WTC11 (cell line): ENCODE measurements around the gene WNT9B. TPM values are rescaled to one million over a fixed set of nuclear protein-coding genes. Genes with fewer than 3 reads are reported as not detected.

ENCODE experiments used
- ATAC-seq: fragments of 200-7000 bp; cut with Tn5 transposase; 2 replicates; pipeline ENCODE4 v1.10.0; 2021; ENCODE audit warnings: mild to moderate bottlenecking, moderate library complexity
- CTCF ChIA-PET: fragments of 300-600 bp; sonication (Branson Sonifier 250); formaldehyde crosslinking; loops from one replicate; lab custom pipeline; 2021; ENCODE audit warnings: antibody characterized with exemption; lab: Charles Lee
- POLR2A ChIA-PET: fragments of 350-600 bp; sonication (Branson Sonifier 250); formaldehyde crosslinking; loops from one replicate; lab custom pipeline; 2021; ENCODE audit warnings: antibody characterized with exemption; lab: Charles Lee
- DNase-seq: peaks from one replicate; pipeline ENCODE4 v3.0.0; 2021; ENCODE audit warnings: low spot score
- H3K27ac Mint-ChIP-seq: 2 replicates; pipeline ENCODE4 v1.8.0; 2021; ENCODE audit warnings: mixed read lengths
- H3K27me3 Mint-ChIP-seq: 2 replicates; pipeline ENCODE4 v1.8.0; 2021; ENCODE audit warnings: low read depth, mild to moderate bottlenecking, moderate library complexity, mixed read lengths
- H3K36me3 Mint-ChIP-seq: 2 replicates; pipeline ENCODE4 v1.8.0; 2021; ENCODE audit warnings: mixed read lengths
- H3K4me1 Mint-ChIP-seq: 2 replicates; pipeline ENCODE4 v1.8.0; 2022; ENCODE audit warnings: mixed read lengths
- H3K4me3 Mint-ChIP-seq: 2 replicates; pipeline ENCODE4 v1.8.0; 2021; ENCODE audit warnings: mild to moderate bottlenecking, moderate library complexity, mixed read lengths
- H3K9me3 Mint-ChIP-seq: 2 replicates; pipeline ENCODE4 v1.8.0; 2021; ENCODE audit warnings: mixed read lengths
- CREB1 ChIP-seq: sonication (generic); formaldehyde crosslinking; IDR thresholded peaks from 2 replicates; pipeline ENCODE4 v1.8.0; 2023; ENCODE audit warnings: mild to moderate bottlenecking, missing genetic modification reagents
- CREM ChIP-seq: sonication (generic); formaldehyde crosslinking; IDR thresholded peaks from 2 replicates; pipeline ENCODE4 v1.8.1; 2022; ENCODE audit warnings: mild to moderate bottlenecking, missing genetic modification reagents, moderate library complexity
- ELF4 ChIP-seq: sonication (generic); formaldehyde crosslinking; IDR thresholded peaks from 2 replicates; pipeline ENCODE4 v1.8.1; 2022; ENCODE audit warnings: low read depth, mild to moderate bottlenecking, moderate library complexity, missing genetic modification reagents
- FOXK1 ChIP-seq: sonication (generic); formaldehyde crosslinking; IDR thresholded peaks from 2 replicates; pipeline ENCODE4 v1.8.0; 2022; ENCODE audit warnings: mild to moderate bottlenecking, moderate library complexity, missing genetic modification reagents
- GABPB1 ChIP-seq: sonication (generic); formaldehyde crosslinking; IDR thresholded peaks from 2 replicates; pipeline ENCODE4 v1.8.1; 2023; ENCODE audit warnings: mild to moderate bottlenecking, missing genetic modification reagents
- HMGA2 ChIP-seq: fragments of 250-450 bp; sonication (Bioruptor Pico); IDR thresholded peaks from 2 replicates; pipeline ENCODE4 v1.4.0; 2021; ENCODE audit warnings: mild to moderate bottlenecking, moderate library complexity
- JAZF1 ChIP-seq: fragments of 250-450 bp; sonication (Bioruptor Pico); IDR thresholded peaks from 2 replicates; pipeline ENCODE4 v1.9.0; 2021; ENCODE audit warnings: moderate library complexity, mild to moderate bottlenecking, inconsistent platforms
- MYBL2 ChIP-seq: sonication (generic); formaldehyde crosslinking; IDR thresholded peaks from 2 replicates; pipeline ENCODE4 v1.8.1; 2023; ENCODE audit warnings: mild to moderate bottlenecking, moderate library complexity, missing genetic modification reagents
- NFE2L1 ChIP-seq: sonication (generic); formaldehyde crosslinking; IDR thresholded peaks from 2 replicates; pipeline ENCODE4 v1.8.1; 2023; ENCODE audit warnings: missing genetic modification reagents
- PRRX2 ChIP-seq: fragments of 250-450 bp; sonication (Bioruptor Pico); IDR thresholded peaks from 2 replicates; pipeline ENCODE4 v1.8.0; 2021; ENCODE audit warnings: mild to moderate bottlenecking
- RORB ChIP-seq: fragments of 250-450 bp; sonication (Bioruptor Pico); IDR thresholded peaks from 2 replicates; pipeline ENCODE4 v1.9.0; 2021; ENCODE audit warnings: mild to moderate bottlenecking
- SP1 ChIP-seq: sonication (generic); formaldehyde crosslinking; conservative IDR thresholded peaks from 2 replicates; pipeline ENCODE4 v1.8.1; 2022; ENCODE audit warnings: missing genetic modification reagents
- TEAD4 ChIP-seq: sonication (generic); formaldehyde crosslinking; IDR thresholded peaks from 2 replicates; pipeline ENCODE4 v1.8.0; 2022; ENCODE audit warnings: mild to moderate bottlenecking, missing genetic modification reagents
- ZNF121 ChIP-seq: sonication (generic); formaldehyde crosslinking; IDR thresholded peaks from 2 replicates; pipeline ENCODE4 v1.8.0; 2023; ENCODE audit warnings: missing genetic modification reagents
- ZNF138 ChIP-seq: sonication (generic); formaldehyde crosslinking; conservative IDR thresholded peaks from 2 replicates; pipeline ENCODE4 v1.8.1; 2022; ENCODE audit warnings: mild to moderate bottlenecking, moderate library complexity, missing genetic modification reagents
- ZNF219 ChIP-seq: sonication (generic); formaldehyde crosslinking; IDR thresholded peaks from 2 replicates; pipeline ENCODE4 v1.8.0; 2023; ENCODE audit warnings: missing genetic modification reagents, mild to moderate bottlenecking, borderline replicate concordance
- ZNF416 ChIP-seq: fragments of 250-450 bp; sonication (Bioruptor Pico); IDR thresholded peaks from 2 replicates; pipeline ENCODE4 v1.9.0; 2021; ENCODE audit warnings: mild to moderate bottlenecking, inconsistent platforms
- total RNA-seq: library from RNA; stranded (reverse); gene quantifications from 3 replicates; pipeline ENCODE4 v1.2.3, GENCODE V29; 2021
- TF ChIP-seq, protein P1 (sequence below): sonication (generic); formaldehyde crosslinking; IDR thresholded peaks from 2 replicates; pipeline ENCODE4 v1.8.1; 2022; ENCODE audit warnings: low read depth, mild to moderate bottlenecking, moderate library complexity, missing genetic modification reagents, borderline replicate concordance
- TF ChIP-seq, protein P2 (sequence below): sonication (generic); formaldehyde crosslinking; IDR thresholded peaks from 2 replicates; pipeline ENCODE4 v1.8.1; 2023; ENCODE audit warnings: mild to moderate bottlenecking, missing genetic modification reagents
- TF ChIP-seq, protein P3 (sequence below): fragments of 250-450 bp; sonication (Bioruptor Pico); conservative IDR thresholded peaks from 2 replicates; pipeline ENCODE4 v1.9.0; 2021; ENCODE audit warnings: mild to moderate bottlenecking
- TF ChIP-seq, protein P4 (sequence below): sonication (generic); formaldehyde crosslinking; IDR thresholded peaks from 2 replicates; pipeline ENCODE4 v1.8.0; 2023; ENCODE audit warnings: missing genetic modification reagents
- TF ChIP-seq, protein P5 (sequence below): sonication (generic); formaldehyde crosslinking; IDR thresholded peaks from 2 replicates; pipeline ENCODE4 v1.8.1; 2022; ENCODE audit warnings: mild to moderate bottlenecking, moderate library complexity, missing genetic modification reagents
- TF ChIP-seq, protein P6 (sequence below): fragments of 250-450 bp; sonication (Bioruptor Pico); IDR thresholded peaks from 2 replicates; pipeline ENCODE4 v2.1.2; 2022; ENCODE audit warnings: mild to moderate bottlenecking, moderate library complexity

The WNT9B gene
- total RNA-seq, 1 experiment from 2014 or later: 0.87 TPM

DNA sequence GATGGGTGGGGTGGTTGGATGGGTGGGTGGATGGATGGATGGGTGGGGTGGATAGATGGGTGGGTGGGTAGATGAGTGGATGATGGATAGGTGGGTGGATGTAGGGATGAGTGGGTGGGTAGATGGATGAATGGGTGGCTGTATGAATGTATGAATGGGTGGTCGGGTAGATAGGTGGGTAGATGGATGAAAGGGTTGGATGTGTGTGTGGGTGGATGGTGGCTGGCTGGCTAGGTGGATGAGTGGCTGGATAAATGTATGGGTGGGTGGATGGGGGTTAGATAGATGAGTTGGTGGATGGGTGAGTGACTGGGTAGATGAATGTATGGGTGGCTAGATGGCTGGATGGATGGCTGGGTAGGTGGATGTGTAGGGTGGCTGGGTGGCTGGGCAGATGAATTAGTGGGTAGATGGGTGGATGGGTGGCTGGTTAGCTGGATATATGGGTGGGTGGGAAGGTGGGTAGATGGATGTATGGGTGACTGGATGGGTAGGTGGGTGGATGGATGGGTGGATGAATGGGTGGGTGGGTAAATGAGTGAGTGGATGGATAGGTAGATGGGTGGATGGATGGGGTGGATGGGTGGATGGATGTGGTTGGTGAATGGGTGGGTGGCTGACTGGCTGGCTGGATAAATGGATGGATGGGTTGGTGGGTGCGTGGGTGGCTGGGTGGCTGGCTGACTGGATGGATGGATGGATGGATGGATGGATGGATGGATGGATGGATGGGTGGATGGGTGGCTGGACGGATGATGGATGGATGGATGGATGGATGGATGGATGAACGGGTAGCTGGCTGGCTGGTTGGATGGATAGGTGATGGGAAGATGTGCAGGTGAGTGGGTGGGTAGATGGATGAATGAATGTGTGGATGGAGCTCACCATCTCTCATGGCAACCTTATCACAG lies 52.6 kb downstream of the WNT9B start:
- CTCF ChIA-PET: interaction anchor here (2.2 kb wide), 1 partner anchor 39 kb away, joined by 8 read pairs; no protein-coding TSS in a partner anchor
- Mint-ChIP-seq H3K4me3 (no peak overlapping the region), H3K9me3 (peaks cover 5% of the 10 kb centered on the region; the same call in 1 of the 2 replicates), H3K36me3 (no peaks in the 10 kb centered on the region), H3K27me3 (no peaks in the 10 kb centered on the region), H3K27ac (no peak overlapping the region), H3K4me1 (peaks cover 12% of the 10 kb centered on the region)
- ATAC-seq (no peak), DNase-seq (no peak)
- POLR2A ChIA-PET: no interaction called here
- TF ChIP-seq ELF4 (CRISPR knock-in tag) (no peak), CREM (CRISPR knock-in tag) (no peak), ZNF416 (no peak), CREB1 (CRISPR knock-in tag) (no peak), RORB (no peak), TEAD4 (no peak), PRRX2 (CRISPR knock-in tag) (no peak), JAZF1 (CRISPR knock-in tag) (no peak), FOXK1 (CRISPR knock-in tag) (no peak), SP1 (CRISPR knock-in tag) (no peak), GABPB1 (no peak)
- TF ChIP-seq, protein P1, sequence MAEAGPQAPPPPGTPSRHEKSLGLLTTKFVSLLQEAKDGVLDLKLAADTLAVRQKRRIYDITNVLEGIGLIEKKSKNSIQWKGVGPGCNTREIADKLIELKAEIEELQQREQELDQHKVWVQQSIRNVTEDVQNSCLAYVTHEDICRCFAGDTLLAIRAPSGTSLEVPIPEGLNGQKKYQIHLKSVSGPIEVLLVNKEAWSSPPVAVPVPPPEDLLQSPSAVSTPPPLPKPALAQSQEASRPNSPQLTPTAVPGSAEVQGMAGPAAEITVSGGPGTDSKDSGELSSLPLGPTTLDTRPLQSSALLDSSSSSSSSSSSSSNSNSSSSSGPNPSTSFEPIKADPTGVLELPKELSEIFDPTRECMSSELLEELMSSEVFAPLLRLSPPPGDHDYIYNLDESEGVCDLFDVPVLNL: no peak
- TF ChIP-seq, protein P2, sequence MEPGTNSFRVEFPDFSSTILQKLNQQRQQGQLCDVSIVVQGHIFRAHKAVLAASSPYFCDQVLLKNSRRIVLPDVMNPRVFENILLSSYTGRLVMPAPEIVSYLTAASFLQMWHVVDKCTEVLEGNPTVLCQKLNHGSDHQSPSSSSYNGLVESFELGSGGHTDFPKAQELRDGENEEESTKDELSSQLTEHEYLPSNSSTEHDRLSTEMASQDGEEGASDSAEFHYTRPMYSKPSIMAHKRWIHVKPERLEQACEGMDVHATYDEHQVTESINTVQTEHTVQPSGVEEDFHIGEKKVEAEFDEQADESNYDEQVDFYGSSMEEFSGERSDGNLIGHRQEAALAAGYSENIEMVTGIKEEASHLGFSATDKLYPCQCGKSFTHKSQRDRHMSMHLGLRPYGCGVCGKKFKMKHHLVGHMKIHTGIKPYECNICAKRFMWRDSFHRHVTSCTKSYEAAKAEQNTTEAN (CRISPR knock-in tag): no peak

DNA sequence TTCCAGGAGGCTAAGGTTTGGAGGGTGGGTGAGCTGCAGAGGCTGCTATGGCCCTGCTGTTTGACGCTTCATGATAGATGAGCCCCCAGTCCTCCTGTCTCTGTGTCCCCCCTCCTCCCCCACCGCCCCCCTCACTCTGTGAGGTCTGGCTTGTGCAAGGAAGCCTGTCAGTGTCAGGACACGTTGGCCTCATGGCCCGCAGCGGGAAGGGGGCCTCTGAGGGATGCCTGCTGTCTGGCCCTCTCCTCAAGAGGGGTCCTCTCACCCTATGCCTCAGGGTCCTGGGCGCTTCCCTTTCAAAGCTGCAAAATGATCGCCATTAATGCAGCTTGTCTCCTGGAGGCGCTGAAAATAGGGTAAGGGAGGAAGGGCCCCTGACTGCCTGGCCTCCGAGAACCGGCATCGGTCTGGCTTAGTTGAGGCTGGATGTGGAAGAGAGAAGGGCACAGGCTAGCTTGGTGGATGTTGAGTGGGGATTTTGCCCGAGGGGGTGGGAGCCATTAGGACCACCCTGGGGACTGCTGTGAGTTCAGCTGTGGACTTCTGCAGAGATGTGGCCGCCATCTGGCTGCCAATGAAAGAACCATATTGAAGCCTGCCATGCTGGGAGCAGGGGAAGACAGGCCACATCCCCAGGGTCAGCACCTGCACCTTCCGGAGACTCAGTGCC lies 56.8 kb downstream of the WNT9B start:
- Mint-ChIP-seq H3K9me3 (no peaks in the 10 kb centered on the region), H3K4me3 (no peak overlapping the region), H3K4me1 (peaks cover 8% of the 10 kb centered on the region), H3K36me3 (no peaks in the 10 kb centered on the region), H3K27me3 (0 out of 2 replicates have a peak, but pooled peaks cover under 1% of the 10 kb centered on the region), H3K27ac (no peak overlapping the region)
- POLR2A ChIA-PET: no interaction called here
- CTCF ChIA-PET: interaction anchor here (1.1 to 1.8 kb wide), 4 partner anchors 19 to 34 kb away, joined by 3 to 9 read pairs (median 4); no protein-coding TSS in a partner anchor
- no peak for DNase-seq
- ATAC-seq: no peak
- no peak for TF ChIP-seq HMGA2
- TF ChIP-seq MYBL2 (CRISPR knock-in tag): no peak
- TF ChIP-seq ZNF121: no peak
- TF ChIP-seq, protein P1: no peak
- TF ChIP-seq, protein P3, sequence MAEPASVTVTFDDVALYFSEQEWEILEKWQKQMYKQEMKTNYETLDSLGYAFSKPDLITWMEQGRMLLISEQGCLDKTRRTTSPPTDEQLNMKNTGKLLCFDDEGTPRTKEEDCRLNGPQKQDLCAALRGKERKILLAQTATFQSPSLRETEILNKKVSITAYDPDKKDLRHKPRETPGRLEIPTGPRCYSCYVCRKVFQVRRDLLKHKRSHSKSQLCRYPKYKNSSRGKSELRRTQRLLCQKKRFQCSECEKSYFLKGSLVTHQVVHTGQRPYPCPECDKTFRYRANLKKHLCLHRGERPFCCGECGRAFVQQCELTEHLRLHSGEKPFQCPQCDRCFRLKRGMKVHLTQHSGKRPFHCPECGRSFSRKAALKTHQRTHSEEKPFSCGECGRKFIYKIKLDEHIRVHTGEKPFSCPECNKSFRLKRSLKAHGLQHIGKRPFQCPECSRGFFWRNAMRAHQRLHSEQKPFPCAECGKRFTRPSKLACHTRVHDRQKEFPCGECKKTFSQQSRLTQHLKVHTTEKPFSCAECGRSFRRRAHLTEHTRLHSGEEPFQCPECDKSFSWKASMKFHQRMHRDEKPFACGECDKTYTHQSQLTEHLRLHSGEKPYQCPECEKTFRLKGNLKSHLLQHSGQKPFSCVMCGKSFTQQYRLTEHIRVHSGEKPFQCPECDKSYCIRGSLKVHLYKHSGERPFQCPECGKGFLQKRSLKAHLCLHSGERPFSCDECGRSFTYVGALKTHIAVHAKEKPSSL (CRISPR knock-in tag): no peak
- no peak for TF ChIP-seq ZNF219 (CRISPR knock-in tag)
- no peak for TF ChIP-seq NFE2L1 (CRISPR knock-in tag)
- TF ChIP-seq, protein P4, sequence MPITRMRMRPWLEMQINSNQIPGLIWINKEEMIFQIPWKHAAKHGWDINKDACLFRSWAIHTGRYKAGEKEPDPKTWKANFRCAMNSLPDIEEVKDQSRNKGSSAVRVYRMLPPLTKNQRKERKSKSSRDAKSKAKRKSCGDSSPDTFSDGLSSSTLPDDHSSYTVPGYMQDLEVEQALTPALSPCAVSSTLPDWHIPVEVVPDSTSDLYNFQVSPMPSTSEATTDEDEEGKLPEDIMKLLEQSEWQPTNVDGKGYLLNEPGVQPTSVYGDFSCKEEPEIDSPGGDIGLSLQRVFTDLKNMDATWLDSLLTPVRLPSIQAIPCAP (CRISPR knock-in tag): no peak
- TF ChIP-seq, protein P5, sequence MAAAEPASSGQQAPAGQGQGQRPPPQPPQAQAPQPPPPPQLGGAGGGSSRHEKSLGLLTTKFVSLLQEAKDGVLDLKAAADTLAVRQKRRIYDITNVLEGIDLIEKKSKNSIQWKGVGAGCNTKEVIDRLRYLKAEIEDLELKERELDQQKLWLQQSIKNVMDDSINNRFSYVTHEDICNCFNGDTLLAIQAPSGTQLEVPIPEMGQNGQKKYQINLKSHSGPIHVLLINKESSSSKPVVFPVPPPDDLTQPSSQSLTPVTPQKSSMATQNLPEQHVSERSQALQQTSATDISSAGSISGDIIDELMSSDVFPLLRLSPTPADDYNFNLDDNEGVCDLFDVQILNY: no peak
- TF ChIP-seq, protein P6, sequence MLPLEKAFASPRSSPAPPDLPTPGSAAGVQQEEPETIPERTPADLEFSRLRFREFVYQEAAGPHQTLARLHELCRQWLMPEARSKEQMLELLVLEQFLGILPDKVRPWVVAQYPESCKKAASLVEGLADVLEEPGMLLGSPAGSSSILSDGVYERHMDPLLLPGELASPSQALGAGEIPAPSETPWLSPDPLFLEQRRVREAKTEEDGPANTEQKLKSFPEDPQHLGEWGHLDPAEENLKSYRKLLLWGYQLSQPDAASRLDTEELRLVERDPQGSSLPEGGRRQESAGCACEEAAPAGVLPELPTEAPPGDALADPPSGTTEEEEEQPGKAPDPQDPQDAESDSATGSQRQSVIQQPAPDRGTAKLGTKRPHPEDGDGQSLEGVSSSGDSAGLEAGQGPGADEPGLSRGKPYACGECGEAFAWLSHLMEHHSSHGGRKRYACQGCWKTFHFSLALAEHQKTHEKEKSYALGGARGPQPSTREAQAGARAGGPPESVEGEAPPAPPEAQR (CRISPR knock-in tag): no peak
- no peak for TF ChIP-seq ZNF138
- TF ChIP-seq JAZF1 (CRISPR knock-in tag): no peak
